Measurements from ENCODE around the gene SYF2. TPM values are rescaled to one million over a fixed set of nuclear protein-coding genes. Genes with fewer than 3 reads are reported as not detected.

The SYF2 gene
- total and polyA plus RNA-seq, 2 experiments from 2014 or later: 24.6 to 82.6 TPM

DNA sequence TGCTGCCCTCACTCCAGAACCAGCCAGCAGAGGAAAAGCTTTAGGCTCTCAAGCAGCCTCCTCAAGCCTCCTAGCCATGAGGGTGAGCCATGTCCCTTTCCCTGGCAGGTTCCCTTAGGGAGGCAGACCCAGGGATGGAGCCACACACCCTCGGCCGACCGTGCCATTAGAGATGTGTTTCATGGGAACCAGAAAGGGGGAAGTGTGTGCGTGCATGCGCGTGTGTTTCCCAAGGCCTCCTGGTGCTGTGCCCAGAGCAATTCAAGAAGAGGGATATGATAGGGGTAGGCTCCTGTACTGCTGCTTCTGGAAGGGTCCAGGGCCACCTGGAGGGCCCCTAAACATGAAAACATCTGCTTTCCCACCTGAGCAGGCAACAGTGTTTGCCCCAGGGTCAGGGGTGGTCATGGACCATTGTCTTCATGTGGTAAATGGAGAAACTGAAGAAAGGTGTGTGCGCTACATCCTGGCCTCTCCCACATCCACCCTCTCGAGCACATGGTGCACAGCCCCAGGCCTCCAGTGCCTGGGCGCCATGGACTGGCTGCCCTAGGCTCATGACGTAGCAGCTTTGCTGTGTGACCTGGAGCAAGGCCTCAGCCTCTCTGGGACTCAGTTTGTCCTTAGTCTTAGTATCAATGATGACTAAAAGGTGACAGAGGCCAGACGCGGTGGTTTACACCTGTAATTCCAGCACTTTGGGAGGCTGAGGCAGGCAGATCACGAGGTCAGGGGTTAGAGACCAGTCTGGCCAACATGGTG lies 48.1 kb downstream of the SYF2 start:
- TF ChIP-seq, protein P1, sequence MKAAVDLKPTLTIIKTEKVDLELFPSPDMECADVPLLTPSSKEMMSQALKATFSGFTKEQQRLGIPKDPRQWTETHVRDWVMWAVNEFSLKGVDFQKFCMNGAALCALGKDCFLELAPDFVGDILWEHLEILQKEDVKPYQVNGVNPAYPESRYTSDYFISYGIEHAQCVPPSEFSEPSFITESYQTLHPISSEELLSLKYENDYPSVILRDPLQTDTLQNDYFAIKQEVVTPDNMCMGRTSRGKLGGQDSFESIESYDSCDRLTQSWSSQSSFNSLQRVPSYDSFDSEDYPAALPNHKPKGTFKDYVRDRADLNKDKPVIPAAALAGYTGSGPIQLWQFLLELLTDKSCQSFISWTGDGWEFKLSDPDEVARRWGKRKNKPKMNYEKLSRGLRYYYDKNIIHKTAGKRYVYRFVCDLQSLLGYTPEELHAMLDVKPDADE (IDR thresholded peaks at IDR 0.05): no peak
- TF ChIP-seq JUNB (IDR thresholded peaks at IDR 0.05; ENCODE audit: unreplicated experiment): no peak
- TF ChIP-seq, protein P2, sequence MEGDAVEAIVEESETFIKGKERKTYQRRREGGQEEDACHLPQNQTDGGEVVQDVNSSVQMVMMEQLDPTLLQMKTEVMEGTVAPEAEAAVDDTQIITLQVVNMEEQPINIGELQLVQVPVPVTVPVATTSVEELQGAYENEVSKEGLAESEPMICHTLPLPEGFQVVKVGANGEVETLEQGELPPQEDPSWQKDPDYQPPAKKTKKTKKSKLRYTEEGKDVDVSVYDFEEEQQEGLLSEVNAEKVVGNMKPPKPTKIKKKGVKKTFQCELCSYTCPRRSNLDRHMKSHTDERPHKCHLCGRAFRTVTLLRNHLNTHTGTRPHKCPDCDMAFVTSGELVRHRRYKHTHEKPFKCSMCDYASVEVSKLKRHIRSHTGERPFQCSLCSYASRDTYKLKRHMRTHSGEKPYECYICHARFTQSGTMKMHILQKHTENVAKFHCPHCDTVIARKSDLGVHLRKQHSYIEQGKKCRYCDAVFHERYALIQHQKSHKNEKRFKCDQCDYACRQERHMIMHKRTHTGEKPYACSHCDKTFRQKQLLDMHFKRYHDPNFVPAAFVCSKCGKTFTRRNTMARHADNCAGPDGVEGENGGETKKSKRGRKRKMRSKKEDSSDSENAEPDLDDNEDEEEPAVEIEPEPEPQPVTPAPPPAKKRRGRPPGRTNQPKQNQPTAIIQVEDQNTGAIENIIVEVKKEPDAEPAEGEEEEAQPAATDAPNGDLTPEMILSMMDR (conservative IDR thresholded peaks at IDR 0.05; ENCODE audit: low read depth in 2 of 2): no peak
- no peak for TF ChIP-seq NANOG (IDR thresholded peaks at IDR 0.05; ENCODE audit: borderline replicate concordance)
- no peak for TF ChIP-seq CREB1 (CRISPR knock-in tag; IDR thresholded peaks at IDR 0.05; ENCODE audit: low read depth)
- no peak for TF ChIP-seq ZNF114 (CRISPR knock-in tag; IDR thresholded peaks at IDR 0.05)
- TF ChIP-seq, protein P3, sequence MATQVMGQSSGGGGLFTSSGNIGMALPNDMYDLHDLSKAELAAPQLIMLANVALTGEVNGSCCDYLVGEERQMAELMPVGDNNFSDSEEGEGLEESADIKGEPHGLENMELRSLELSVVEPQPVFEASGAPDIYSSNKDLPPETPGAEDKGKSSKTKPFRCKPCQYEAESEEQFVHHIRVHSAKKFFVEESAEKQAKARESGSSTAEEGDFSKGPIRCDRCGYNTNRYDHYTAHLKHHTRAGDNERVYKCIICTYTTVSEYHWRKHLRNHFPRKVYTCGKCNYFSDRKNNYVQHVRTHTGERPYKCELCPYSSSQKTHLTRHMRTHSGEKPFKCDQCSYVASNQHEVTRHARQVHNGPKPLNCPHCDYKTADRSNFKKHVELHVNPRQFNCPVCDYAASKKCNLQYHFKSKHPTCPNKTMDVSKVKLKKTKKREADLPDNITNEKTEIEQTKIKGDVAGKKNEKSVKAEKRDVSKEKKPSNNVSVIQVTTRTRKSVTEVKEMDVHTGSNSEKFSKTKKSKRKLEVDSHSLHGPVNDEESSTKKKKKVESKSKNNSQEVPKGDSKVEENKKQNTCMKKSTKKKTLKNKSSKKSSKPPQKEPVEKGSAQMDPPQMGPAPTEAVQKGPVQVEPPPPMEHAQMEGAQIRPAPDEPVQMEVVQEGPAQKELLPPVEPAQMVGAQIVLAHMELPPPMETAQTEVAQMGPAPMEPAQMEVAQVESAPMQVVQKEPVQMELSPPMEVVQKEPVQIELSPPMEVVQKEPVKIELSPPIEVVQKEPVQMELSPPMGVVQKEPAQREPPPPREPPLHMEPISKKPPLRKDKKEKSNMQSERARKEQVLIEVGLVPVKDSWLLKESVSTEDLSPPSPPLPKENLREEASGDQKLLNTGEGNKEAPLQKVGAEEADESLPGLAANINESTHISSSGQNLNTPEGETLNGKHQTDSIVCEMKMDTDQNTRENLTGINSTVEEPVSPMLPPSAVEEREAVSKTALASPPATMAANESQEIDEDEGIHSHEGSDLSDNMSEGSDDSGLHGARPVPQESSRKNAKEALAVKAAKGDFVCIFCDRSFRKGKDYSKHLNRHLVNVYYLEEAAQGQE (IDR thresholded peaks at IDR 0.05; ENCODE audit: unreplicated experiment): no peak
- no peak for TF ChIP-seq STAT1 (IDR thresholded peaks at IDR 0.05; ENCODE audit: unreplicated experiment)
- TF ChIP-seq POLR2AphosphoS5 (IDR thresholded peaks at IDR 0.05; ENCODE audit: low read depth): no peak
- TF ChIP-seq, protein P4, sequence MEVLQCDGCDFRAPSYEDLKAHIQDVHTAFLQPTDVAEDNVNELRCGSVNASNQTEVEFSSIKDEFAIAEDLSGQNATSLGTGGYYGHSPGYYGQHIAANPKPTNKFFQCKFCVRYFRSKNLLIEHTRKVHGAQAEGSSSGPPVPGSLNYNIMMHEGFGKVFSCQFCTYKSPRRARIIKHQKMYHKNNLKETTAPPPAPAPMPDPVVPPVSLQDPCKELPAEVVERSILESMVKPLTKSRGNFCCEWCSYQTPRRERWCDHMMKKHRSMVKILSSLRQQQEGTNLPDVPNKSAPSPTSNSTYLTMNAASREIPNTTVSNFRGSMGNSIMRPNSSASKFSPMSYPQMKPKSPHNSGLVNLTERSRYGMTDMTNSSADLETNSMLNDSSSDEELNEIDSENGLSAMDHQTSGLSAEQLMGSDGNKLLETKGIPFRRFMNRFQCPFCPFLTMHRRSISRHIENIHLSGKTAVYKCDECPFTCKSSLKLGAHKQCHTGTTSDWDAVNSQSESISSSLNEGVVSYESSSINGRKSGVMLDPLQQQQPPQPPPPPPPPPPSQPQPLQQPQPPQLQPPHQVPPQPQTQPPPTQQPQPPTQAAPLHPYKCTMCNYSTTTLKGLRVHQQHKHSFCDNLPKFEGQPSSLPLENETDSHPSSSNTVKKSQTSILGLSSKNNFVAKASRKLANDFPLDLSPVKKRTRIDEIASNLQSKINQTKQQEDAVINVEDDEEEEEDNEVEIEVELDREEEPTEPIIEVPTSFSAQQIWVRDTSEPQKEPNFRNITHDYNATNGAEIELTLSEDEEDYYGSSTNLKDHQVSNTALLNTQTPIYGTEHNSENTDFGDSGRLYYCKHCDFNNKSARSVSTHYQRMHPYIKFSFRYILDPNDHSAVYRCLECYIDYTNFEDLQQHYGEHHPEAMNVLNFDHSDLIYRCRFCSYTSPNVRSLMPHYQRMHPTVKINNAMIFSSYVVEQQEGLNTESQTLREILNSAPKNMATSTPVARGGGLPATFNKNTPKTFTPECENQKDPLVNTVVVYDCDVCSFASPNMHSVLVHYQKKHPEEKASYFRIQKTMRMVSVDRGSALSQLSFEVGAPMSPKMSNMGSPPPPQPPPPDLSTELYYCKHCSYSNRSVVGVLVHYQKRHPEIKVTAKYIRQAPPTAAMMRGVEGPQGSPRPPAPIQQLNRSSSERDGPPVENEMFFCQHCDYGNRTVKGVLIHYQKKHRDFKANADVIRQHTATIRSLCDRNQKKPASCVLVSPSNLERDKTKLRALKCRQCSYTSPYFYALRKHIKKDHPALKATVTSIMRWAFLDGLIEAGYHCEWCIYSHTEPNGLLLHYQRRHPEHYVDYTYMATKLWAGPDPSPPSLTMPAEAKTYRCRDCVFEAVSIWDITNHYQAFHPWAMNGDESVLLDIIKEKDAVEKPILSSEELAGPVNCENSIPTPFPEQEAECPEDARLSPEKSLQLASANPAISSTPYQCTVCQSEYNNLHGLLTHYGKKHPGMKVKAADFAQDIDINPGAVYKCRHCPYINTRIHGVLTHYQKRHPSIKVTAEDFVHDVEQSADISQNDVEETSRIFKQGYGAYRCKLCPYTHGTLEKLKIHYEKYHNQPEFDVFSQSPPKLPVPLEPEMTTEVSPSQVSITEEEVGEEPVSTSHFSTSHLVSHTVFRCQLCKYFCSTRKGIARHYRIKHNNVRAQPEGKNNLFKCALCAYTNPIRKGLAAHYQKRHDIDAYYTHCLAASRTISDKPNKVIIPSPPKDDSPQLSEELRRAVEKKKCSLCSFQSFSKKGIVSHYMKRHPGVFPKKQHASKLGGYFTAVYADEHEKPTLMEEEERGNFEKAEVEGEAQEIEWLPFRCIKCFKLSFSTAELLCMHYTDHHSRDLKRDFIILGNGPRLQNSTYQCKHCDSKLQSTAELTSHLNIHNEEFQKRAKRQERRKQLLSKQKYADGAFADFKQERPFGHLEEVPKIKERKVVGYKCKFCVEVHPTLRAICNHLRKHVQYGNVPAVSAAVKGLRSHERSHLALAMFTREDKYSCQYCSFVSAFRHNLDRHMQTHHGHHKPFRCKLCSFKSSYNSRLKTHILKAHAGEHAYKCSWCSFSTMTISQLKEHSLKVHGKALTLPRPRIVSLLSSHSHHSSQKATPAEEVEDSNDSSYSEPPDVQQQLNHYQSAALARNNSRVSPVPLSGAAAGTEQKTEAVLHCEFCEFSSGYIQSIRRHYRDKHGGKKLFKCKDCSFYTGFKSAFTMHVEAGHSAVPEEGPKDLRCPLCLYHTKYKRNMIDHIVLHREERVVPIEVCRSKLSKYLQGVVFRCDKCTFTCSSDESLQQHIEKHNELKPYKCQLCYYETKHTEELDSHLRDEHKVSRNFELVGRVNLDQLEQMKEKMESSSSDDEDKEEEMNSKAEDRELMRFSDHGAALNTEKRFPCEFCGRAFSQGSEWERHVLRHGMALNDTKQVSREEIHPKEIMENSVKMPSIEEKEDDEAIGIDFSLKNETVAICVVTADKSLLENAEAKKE (CRISPR knock-in tag; IDR thresholded peaks at IDR 0.05): no peak
- no peak for TF ChIP-seq ZNF331 (CRISPR knock-in tag; IDR thresholded peaks at IDR 0.05; ENCODE audit: low read depth)
- TF ChIP-seq EZH2phosphoT487 (IDR thresholded peaks at IDR 0.05; ENCODE audit: unreplicated experiment): no peak
- no peak for TF ChIP-seq EZH2 (IDR thresholded peaks at IDR 0.05; ENCODE audit: low read depth, unreplicated experiment)

More for the DNA sequence above, 48.1 kb downstream of the SYF2 start:
- Histone ChIP-seq H3K9me2 (ENCODE audit: insufficient read depth) (no peaks in the 10 kb centered on the region), H3K4me2 (no peak overlapping the region), H3K27me3 (ENCODE audit: insufficient read depth) (no peaks in the 10 kb centered on the region), H3K4me1 (ENCODE audit: insufficient read depth) (no peaks in the 10 kb centered on the region), H4K20me1 (replicated peaks; ENCODE audit: insufficient read depth) (no peaks in the 10 kb centered on the region), H3K27ac (ENCODE audit: low read depth) (no peak overlapping the region), H3K36me3 (ENCODE audit: insufficient read depth) (no peaks in the 10 kb centered on the region), H2AFZ (no peak overlapping the region), H3K4me3 (no peak overlapping the region), H3F3A (replicated peaks; ENCODE audit: low read depth) (no peaks in the 10 kb centered on the region), H3K79me2 (replicated peaks; ENCODE audit: insufficient read depth) (no peaks in the 10 kb centered on the region)
- Mint-ChIP-seq H3K27me3 (ENCODE audit: insufficient read depth, low read depth, poor library complexity) (peaks cover 3% of the 10 kb centered on the region), H3K4me3 (no peak overlapping the region), H3K9me3 (no peaks in the 10 kb centered on the region), H3K4me1 (no peaks in the 10 kb centered on the region), H3K36me3 (ENCODE audit: low read depth) (no peaks in the 10 kb centered on the region), H3K27ac (peak overlapping the region; percentile 28; the same call in 1 of the 2 replicates)
- DNase-seq (ENCODE audit: low spot score) (no peak), ATAC-seq (no peak)
